Activated CD8-positive, alpha-beta memory T cell treated with anti-CD3 and anti-CD28 coated beads, Interleukin-2, amount 50 U/mL, for 4 hours (primary cell): ENCODE measurements around the gene TRAK2.
"Not testable (repeated sequence)": the region's sequence is repeated elsewhere in the genome, so short reads cannot be mapped to it uniquely, and the experiment has no call there.

Experiments
- DNase-seq: peaks from one replicate; pipeline ENCODE4 v3.0.0-alpha.2; 2020

The TRAK2 gene

DNA sequence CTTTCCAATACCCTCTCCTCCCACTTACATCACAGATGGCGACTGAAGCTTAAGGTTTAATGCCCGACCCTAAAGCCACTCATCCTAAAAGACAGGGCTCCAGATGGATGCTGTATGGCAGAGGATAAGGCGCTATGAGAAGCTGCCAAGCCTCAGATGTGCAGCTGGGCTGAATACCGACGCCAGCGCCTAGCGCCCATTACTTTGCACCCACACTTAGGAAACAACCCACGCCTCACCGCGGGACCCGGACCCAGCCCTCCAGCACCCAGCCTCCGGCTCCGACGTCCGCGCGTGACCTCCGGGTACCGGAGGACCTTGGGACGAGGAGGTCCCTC lies 335 bp downstream of the TRAK2 start:
- no peak for DNase-seq

DNA sequence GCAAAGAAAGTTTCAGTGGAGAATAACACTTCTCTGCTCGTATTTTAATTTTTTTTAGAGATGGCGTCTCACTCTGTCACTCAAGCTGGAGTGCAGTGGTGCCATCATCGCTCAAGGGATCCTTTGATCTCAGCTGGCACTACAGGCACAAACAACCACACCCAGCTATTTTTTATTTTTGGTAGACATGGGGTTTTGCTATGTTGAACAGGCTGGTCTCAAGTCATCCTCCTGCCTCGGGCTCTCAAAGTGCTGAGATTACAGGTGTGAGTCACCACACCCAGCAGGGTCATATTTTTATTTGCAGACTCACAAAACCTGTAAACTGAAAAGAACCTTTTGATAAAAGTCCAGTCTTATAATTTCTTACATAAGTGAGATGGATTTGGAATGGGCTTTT lies 2.6 kb downstream of the TRAK2 start:
- DNase-seq, result peak; percentile 18

DNA sequence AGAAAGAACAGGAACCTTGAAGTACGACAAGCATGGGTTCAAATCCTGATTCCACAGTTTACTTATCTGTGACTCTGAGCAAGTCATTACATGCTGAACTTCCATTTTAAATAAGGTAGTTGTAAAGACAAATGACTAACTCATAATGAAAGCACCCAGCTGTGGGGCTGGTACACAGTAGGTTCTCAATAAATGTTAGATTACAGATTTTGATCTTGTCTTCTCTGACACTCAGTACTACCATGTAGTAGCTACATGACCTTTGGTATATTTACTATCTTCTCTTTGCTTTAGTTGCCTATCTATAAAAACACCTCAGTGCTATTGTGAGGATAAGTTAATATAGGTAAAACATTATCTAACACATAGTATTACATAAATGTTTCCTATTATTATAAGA lies 3.2 kb downstream of the TRAK2 start:
- DNase-seq, result no peak

DNA sequence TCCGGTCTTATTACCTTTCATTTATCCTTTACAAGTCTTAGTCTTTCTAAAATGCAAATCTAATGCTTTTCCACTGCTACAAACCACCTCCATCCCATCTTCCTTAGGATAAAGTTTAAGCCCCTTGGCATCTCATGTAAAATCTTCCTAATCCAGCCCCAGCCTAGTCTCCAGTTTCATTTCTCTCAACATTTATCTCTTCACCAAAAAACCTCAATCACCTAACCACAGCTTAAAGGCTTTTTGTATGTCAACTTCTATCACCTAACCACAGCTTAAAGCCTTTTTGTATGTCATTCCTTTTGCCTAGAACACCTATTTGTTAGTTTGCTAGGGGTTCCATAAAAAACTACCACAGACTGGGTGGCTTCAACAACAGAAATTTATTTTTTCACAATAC lies 4.2 kb downstream of the TRAK2 start:
- no peak for DNase-seq

DNA sequence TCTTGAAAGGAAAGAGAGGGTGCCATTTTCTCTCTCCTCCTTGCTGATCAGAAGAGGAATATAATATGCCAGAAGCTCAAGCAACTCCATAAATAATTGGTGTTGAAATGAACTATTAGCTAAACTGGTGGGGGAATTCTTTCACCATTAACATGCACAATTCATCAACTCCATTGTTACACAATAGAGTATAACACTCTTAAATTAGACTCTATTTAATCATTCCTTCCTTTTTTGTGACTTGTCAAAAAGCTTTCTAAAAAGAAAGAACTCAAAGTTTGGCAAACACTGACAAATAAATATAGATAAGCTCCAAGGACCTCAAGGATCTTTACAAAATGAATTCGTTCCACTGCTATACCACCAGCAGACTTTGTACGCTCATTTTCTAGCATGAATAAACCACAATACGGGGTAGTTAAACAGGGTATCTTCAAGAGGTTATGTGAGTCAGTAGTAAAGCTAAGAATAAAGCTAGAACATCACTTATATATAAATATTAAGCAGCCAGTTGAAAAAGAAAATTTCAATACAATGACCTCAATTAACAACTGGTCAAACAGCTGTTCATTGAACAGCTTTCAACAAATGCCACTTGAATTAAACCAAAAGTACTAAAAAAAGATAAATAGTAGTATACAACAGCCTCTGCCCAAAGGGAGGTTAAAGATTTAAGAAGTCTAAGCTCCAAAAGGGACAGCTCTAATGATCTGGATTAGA lies 6.4 kb downstream of the TRAK2 start:
- no peak for DNase-seq

DNA sequence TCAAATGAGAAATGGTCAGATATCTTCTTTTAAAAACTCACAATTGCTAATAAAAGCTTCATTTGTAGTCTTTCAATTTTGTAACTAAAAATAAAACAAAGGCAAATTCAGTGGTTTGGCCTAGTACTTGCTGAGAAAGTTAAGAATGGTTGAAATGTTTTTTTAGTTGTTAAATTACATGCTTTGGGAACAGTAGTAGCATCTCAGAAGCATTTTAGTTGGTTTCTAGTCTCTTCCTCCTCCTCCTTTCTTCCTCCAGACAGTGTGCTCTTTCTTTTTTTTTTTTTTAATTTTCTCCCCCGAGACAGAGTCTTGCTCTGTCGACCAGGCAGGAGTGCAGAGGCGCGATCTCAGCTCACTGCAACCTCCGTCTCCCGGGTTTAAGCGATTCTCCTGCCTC lies 9.8 kb downstream of the TRAK2 start:
- no peak for DNase-seq

DNA sequence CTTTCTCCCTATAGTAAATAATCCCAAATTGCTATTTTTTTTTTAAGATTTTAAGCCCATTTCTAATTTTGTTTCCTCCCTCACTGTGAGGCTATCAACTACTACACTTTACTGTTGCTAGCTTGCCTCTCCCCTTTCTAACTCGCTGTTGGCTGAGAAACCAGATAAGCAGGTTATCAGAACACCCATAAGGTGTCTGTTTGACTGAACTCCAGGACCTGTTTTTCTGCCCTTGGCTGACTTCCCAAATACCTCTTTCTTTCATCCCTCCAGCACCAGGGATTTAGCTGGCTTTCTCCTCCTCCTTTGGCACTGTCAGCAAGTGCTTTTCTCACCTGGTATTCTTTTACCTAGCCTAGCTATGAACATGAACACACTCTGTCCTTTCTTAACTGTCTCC lies 11.1 kb downstream of the TRAK2 start:
- DNase-seq, result no peak

DNA sequence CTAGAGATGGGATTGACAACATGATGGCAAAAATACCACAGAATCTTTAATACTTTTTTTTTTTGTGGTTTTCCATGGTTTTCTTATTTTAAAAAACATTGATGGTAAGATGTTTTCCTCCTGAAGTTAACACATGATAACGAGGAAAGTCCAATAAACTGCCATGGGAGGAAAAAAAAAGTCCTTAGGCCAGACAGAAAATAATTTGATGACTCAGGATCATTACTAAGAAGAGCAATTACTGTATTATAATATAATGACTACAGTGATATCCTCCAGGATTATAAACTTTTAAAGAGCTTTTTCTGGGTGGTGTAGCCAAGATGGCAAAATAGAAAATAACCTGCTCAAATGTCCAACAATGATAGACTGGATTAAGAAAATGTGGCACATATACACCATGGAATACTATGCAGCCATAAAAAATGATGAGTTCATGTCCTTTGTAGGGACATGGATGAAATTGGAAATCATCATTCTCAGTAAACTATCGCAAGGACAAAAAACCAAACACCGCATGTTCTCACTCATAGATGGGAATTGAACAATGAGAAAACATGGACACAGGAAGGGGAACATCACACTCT lies 11.8 kb downstream of the TRAK2 start:
- DNase-seq, result not testable (repeated sequence)

DNA sequence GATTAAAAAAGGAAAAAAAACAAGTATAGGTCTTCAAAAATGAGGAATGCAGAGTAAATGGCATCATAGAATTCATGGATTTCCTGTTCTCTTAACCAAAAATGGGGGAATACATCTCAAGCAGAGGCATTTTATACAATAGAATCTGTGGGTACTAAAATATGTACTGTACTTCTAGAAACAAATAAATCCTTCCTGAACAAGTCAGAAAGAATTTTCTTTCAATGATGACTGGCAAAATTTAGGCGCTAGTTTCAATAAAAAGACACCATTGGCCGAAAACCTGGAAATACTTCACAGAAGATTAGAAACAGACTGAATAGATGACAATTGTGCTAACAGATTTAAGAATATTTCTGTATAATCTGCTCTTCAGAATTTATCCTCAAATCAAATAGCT lies 15.1 kb downstream of the TRAK2 start:
- no peak for DNase-seq

DNA sequence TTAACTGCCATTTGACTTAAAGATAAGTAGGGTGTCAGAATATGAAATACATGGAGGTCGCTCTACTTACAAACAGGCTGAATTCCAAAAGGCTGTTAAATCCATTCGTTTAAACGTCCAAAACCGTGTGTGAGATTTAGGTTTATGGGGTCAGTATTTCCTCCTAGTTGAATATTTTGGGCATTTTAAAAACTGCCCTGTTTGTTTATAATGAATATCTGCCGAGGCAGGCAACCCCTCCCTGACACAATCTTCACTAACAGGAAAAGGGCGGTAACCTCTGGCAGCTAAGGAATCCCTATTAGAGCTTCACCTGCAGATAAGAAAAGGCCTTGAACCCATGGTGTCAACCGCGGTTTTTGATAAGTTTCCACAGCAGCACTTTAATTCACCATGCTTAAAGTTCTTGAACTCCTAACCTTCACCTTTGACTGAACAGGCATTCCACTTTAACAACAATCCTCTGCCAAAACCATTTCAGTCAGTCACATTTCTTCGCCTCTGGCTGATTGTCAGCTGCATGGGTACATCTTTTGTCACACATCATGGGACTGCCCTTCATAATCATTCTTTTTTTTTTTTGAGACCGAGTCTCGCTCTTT lies 17.8 kb downstream of the TRAK2 start:
- DNase-seq, result no peak

DNA sequence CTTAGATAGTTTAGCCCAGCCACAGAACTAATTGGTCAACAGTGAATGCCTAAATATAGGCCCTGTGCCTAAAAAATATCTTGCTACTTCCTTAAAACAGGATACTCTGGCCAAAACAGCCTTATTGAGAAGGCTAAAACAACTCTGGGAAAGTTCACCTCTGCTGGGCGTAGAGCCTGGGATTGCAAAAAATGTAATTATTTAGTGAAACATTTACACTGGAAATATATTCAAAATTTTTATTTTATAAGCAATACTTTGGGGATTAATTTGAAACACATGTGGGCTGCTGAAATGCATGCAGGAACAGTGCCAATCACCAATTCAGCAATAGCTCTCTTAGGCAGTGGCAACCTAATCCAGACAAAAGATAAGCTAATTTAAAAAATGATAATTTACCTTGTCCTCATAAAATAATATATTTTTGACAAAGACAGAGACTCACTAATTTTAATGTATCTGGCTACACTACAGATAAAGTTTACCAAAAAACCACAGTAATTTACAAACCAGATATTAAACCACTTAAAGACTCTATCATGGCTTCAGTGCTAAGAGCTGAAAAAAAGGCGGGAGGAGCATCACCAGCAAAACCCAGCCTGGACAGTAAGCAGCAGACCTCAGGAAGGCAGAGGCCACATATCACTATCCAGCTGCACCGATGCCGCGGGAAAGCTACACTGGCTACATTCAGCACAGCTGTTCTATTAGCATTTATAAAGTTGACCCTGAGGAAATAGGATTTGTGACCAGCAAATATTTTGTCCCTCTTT lies 18.5 kb downstream of the TRAK2 start:
- DNase-seq, result no peak

DNA sequence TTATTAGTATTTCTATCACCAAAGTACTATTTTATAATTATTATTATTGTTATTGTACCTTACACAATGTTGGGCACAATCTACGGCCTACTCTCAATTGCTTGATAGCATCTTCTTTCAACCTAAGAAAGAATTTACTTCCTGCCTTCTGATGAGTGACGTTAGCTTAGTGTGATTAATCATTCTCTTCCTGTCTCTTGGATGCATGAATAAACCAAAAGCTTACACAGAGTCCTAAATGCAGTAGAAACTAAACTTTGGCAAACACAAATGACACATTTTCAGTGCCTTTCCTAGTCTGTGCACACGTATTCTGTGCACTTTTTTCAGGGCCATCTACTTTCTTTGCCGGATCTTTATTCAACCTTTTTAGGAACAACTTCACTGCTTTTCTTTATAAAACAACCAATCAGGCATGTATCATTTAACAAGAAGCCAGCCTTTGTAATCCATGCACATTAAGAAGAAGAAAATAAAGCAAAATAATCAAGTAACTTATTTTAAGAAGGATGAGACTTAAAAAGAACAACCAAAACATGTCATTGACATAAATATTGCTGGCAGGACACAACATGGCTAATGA lies 19.1 kb downstream of the TRAK2 start:
- DNase-seq, result no peak

DNA sequence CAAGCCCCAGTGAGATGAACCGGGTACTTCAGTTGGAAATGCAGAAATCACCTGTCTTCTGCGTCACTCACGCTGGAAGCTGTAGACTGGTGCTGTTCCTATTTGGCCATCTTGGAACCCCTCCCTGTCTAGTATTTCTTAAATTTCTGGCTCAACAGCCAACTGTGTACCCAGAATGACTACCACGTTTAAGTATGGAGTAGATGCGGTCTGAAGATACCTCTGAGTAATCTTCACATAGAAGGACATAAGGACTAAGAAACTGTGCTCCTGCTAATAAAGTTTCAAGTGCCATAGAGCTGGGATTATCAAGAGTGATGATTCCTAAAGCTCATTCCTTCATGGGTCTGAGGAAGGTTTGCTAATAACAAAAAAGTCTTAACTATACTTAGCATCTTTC lies 20.4 kb downstream of the TRAK2 start:
- no peak for DNase-seq

DNA sequence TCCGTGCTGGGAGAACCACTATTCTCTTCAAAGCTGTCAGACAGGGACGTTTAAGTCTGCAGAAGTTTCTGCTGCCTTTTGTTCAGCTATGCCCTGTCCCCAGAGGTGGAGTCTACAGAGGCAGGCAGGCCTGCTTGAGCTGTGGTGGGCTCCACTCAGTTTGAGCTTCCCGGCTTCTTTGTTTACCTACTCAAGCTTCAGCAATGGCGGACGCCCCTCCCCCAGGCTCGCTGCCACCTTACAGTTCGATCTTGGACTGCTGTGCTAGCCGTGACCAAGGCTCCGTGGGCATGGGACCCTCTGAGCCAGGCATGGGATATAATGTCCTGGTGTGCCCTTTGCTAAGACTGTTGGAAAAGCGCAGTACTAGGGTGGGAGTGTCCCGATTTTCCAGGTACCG lies 20.9 kb downstream of the TRAK2 start:
- not testable (repeated sequence) for DNase-seq

DNA sequence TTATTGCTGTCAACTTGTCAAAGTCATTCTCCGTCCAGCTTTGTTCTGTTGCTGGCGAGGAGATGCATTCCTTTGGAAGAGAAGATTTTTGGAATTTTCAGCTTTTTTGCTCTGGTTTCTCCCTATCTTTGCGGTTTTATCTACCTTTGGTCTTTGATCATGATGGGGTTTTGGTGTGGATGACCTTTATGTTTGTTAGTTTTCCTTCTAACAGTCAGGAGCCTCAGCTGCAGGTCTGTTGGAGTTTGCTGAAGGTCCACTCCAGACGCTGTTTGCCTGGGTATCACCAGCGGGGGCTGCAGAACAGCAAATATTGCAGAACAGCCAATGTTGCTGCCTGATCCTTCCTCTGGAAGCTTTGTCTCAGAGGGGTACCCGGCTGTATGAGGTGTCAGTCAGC lies 21.4 kb downstream of the TRAK2 start:
- not testable (repeated sequence) for DNase-seq

DNA sequence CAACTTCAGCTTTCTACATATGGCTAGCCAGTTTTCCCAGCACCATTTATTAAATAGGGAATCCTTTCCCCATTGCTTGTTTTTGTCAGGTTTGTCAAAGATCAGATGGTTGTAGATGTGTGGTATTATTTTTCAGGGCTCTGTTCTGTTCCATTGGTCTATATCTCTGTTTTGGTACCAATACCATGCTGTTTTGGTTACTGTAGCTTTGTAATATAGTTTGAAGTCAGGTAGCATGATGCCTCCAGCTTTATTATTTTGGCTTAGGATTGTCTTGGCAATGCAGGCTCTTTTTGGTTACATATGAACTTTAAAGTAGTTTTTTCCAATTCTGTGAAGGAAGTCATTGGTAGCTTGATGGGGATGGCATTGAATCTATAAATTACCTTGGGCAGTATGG lies 22.9 kb downstream of the TRAK2 start:
- DNase-seq, result not testable (repeated sequence)

DNA sequence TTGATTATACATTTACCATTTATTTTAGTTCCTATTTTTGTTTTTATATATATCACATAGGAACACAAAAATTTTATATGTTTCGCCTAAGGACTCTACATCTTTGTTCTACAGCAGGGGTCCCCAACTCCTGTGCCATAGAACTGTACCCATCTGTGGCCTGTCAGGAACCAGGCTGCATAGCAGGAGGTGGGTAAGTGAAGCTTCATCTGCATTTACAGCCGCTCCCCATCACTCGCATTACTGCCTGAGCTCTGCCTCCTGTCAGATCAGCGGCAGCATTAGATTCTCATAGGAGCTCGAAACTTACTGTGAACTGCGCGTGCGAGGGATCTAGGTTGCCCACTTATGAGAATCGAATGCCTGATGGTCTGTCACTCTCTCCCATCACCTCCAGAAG lies 25.3 kb downstream of the TRAK2 start:
- DNase-seq, result no peak

DNA sequence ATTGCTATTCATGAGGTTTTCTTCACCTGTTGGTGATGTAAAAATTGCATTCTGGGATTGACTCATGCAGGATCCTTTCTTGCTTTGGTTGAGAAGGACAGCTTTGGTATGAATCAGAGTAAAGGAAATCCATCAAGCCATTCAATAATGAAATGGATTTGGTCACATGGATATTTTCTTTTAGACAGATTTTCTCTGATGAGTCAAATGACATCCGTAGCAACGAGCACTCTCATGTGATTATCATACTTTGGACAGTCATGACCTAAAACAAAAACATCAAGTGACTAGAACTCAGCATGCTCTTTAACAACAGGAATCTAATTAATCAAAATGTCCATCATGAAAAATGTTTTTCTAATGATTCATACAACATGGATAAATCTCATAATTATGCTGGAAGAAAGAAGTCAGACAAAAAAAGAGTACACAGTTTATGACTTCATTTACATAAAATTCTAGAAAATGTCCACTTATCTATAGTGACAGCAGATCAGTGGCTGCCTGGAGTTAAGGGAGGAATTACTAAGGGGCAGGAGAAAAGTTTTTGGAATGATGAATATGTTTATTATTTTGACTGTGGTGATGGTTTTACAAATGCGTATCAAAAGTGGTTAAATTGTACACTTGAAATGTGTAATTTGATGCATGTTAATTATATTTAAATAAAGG lies 30.7 kb downstream of the TRAK2 start:
- no peak for DNase-seq

DNA sequence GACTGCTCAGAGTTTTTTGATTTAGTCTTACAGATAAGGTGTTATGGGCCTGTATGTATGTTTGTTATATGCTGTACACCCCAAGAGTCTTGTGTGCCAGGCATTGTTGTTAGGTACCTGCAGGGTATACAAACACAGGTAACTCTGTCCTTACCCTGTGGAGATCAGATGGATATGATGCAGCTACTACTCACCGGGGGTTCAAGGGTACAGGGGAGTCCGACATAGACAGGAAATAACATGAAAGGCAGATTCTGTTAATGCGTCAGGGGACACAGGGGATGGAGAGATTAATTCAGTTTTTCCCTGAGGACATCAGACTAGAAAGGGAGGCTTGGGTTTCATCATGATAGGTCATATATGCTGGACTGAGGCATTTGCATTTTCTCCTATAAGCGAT lies 31.3 kb downstream of the TRAK2 start:
- no peak for DNase-seq

DNA sequence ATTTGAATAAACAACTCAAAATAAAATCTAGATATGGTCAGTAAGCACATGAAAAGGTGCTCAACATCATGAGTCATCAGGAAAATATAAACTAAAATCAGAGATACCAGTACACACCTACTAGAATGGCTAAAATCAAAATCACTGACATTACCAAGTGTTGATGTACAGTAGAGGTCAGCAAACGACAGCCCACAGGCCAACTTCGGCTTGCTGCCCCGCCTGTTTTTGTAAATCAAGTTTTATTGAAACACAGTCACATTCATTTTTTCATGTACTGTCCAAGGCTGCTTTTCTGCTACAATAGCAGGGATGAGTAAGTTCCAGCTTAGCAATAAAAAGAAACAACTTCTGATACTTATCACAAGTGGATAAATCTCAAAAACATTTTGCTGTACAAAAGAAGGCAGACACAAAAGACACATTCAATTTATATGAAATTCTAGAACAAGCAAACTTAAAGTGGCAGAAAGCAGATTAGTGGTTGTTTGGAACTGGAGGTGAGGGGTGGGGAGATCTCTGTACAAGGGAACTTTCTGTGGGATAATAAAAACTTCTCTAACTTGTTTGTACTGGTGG lies 32.1 kb downstream of the TRAK2 start:
- DNase-seq, result no peak

DNA sequence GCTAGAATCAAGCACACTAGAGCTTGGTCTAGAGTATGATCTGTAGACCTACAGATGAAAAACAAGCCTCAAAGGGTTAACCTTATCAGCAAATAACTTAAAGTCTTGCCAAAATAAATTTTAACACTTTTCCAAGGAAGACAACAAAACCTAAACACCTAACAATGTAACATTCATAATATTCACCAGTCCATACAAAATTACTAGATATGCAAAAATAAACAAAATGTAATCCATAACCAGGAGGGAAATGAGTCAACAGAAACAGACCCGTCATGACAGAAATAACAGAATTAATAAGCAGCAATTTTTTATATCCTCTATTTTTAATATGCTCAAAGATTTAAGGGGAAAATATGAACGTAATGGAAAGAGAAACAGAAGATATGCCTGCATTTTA lies 36.1 kb downstream of the TRAK2 start:
- DNase-seq, result no peak
